ENCODE data around the gene CDR2. TPM values are rescaled to one million over a fixed set of nuclear protein-coding genes. Genes with fewer than 3 reads are reported as not detected.
"Not testable (repeated sequence)": the region's sequence is repeated elsewhere in the genome, so short reads cannot be mapped to it uniquely, and the experiment has no call there.

Gene CDR2
- total RNA-seq, 2 donors from 2014 or later, result 9.5 to 17.9 TPM

GRCh38 chr16:22381392-22381791, 7.0 kb upstream of the CDR2 start:
- intact Hi-C loops (cut with DNase I), result no loop called here
- ATAC-seq (no peak), DNase-seq (no peak)

- intact Hi-C loops (cut with DNase I), result no loop called here
- DNase-seq, result no peak
- ATAC-seq, result no peak
These were observed 6.1 kb upstream of the CDR2 start for GRCh38 chr16:22380529-22380928.

GRCh38 chr16:22379656-22380055, 5.2 kb upstream of the CDR2 start:
- DNase-seq, result no peak
- ATAC-seq, result no peak
- intact Hi-C loops (cut with DNase I), result loop anchor here in 1 of 2 donors (10.0 kb wide), 1 partner anchor 55 kb away; no protein-coding TSS in a partner anchor

GRCh38 chr16:22375963-22376640, 1.7 kb upstream of the CDR2 start:
- intact Hi-C loops (cut with DNase I), result loop anchor here in 1 of 2 donors (10.0 kb wide), 1 partner anchor 51 kb away; no protein-coding TSS in a partner anchor
- no peak for DNase-seq
- ATAC-seq, result no peak

GRCh38 chr16:22375117-22375962, 921 bp upstream of the CDR2 start:
- intact Hi-C loops (cut with DNase I), result loop anchor here in 1 of 2 donors (10.0 kb wide), 1 partner anchor 51 kb away; no protein-coding TSS in a partner anchor
- no peak for DNase-seq
- peak in 1 of 2 donors; percentile 1 for ATAC-seq

- intact Hi-C loops (cut with DNase I), result loop anchor here in 1 of 2 donors (10.0 kb wide), 1 partner anchor 49 kb away; no protein-coding TSS in a partner anchor
- peak; percentile 36 to 37 for ATAC-seq
- DNase-seq, result peak; percentile 62
These were observed 633 bp downstream of the CDR2 start for GRCh38 chr16:22373662-22374310.

- intact Hi-C loops (cut with DNase I), result loop anchor here in 1 of 2 donors (10.0 kb wide), 1 partner anchor 48 kb away; no protein-coding TSS in a partner anchor
- ATAC-seq, result no peak
- DNase-seq, result no peak
These were observed 1.3 kb downstream of the CDR2 start for GRCh38 chr16:22372882-22373661.

GRCh38 chr16:22370038-22370820, 4.2 kb downstream of the CDR2 start:
- peak in 1 of 2 donors; percentile 8 for ATAC-seq
- intact Hi-C loops (cut with DNase I), result loop anchor here in 1 of 2 donors (10.0 kb wide), 1 partner anchor 45 kb away; no protein-coding TSS in a partner anchor

GRCh38 chr16:22369221-22369811, 5.1 kb downstream of the CDR2 start:
- intact Hi-C loops (cut with DNase I), result no loop called here
- no peak for DNase-seq
- peak in 1 of 2 donors; percentile 19 for ATAC-seq

More at GRCh38 chr16:22370038-22370820, 4.2 kb downstream of the CDR2 start:
- no peak for DNase-seq

GRCh38 chr16:22368200-22368826, 6.1 kb downstream of the CDR2 start:
- ATAC-seq; DNase-seq; intact Hi-C loops (cut with DNase I): not testable (repeated sequence)

GRCh38 chr16:22366889-22367288, 7.5 kb downstream of the CDR2 start:
- DNase-seq (no peak), ATAC-seq (no peak)
- intact Hi-C loops (cut with DNase I), result no loop called here

GRCh38 chr16:22366371-22366770, 8.0 kb downstream of the CDR2 start:
- DNase-seq, result no peak
- intact Hi-C loops (cut with DNase I), result no loop called here
- ATAC-seq, result no peak

GRCh38 chr16:22364241-22364640, 10.2 kb downstream of the CDR2 start:
- ATAC-seq, result no peak
- intact Hi-C loops (cut with DNase I), result no loop called here
- DNase-seq, result no peak

- ATAC-seq (no peak), DNase-seq (no peak)
- intact Hi-C loops (cut with DNase I), result no loop called here
These were observed 13.3 kb downstream of the CDR2 start for GRCh38 chr16:22360963-22361659.

GRCh38 chr16:22359679-22360078, 14.7 kb downstream of the CDR2 start:
- intact Hi-C loops (cut with DNase I), result no loop called here
- DNase-seq, result no peak
- no peak for ATAC-seq

GRCh38 chr16:22358000-22358399, 16.4 kb downstream of the CDR2 start:
- intact Hi-C loops (cut with DNase I), result no loop called here
- ATAC-seq, result no peak
- DNase-seq, result no peak

- intact Hi-C loops (cut with DNase I), result no loop called here
- no peak for ATAC-seq
- DNase-seq, result no peak
These were observed 16.8 kb downstream of the CDR2 start for GRCh38 chr16:22357635-22357971.

All from left cardiac atrium (tissue), 4 donors.